Hepatocyte (in vitro differentiated cells): ENCODE results near the gene WDR70.
"Not testable (repeated sequence)": the region's sequence is repeated elsewhere in the genome, so short reads cannot be mapped to it uniquely, and the experiment has no call there.

ENCODE experiments used
- EZH2 ChIP-seq: fragments of 200-600 bp; sonication (generic); IDR thresholded peaks from 2 replicates; pipeline ENCODE4 v1.6.1; 2016; ENCODE audit warnings: antibody characterized with exemption, mild to moderate bottlenecking, borderline replicate concordance
- TF ChIP-seq, protein P1 (sequence below): fragments of 200-600 bp; sonication (generic); IDR thresholded peaks from 2 replicates; pipeline ENCODE4 v1.5.1; 2016; ENCODE audit warnings: antibody characterized with exemption, mild to moderate bottlenecking; ENCODE audit not compliant: poor library complexity

GRCh38 chr5:37379100-37379628 is at the start of gene WDR70:
- TF ChIP-seq, protein P1, sequence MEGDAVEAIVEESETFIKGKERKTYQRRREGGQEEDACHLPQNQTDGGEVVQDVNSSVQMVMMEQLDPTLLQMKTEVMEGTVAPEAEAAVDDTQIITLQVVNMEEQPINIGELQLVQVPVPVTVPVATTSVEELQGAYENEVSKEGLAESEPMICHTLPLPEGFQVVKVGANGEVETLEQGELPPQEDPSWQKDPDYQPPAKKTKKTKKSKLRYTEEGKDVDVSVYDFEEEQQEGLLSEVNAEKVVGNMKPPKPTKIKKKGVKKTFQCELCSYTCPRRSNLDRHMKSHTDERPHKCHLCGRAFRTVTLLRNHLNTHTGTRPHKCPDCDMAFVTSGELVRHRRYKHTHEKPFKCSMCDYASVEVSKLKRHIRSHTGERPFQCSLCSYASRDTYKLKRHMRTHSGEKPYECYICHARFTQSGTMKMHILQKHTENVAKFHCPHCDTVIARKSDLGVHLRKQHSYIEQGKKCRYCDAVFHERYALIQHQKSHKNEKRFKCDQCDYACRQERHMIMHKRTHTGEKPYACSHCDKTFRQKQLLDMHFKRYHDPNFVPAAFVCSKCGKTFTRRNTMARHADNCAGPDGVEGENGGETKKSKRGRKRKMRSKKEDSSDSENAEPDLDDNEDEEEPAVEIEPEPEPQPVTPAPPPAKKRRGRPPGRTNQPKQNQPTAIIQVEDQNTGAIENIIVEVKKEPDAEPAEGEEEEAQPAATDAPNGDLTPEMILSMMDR, result peak; percentile 74
- TF ChIP-seq EZH2, result not testable (repeated sequence)
